Mesenteric fat pad (tissue), 1 donor: ENCODE results near the gene NYAP2. TPM values are rescaled to one million over a fixed set of nuclear protein-coding genes. Genes with fewer than 3 reads are reported as not detected.

Source experiments
- DNase-seq: peaks from one replicate; pipeline ENCODE4 v3.0.0-alpha.2; 2020; ENCODE audit warnings: low spot score
- long read RNA-seq: library from polyadenylated mRNA; unstranded; transcript quantifications from one replicate; pipeline ENCODE4 v2.0.0, GENCODE V29; 2020
- total RNA-seq: library from RNA; stranded (reverse); fragmentation: NEBNext Ultra II Directional; extraction: Animal tissue kit (Norgen Biotek cat#: 25700); gene quantifications from one replicate; pipeline ENCODE4 v1.2.1, GENCODE V29; 2021
- donor health status: DM: yes; HTN: yes; CAD: no.

The NYAP2 gene
- total RNA-seq = not detected
- long read RNA-seq = 0 reads

- DNase-seq = no peak
Measured at GRCh38 chr2:225399504-225399903, at the start of gene NYAP2. Gene NYAP2 (plus strand): TSS chr2:225399710. CDS start chr2:225408881, 9,171 bp downstream.

DNA sequence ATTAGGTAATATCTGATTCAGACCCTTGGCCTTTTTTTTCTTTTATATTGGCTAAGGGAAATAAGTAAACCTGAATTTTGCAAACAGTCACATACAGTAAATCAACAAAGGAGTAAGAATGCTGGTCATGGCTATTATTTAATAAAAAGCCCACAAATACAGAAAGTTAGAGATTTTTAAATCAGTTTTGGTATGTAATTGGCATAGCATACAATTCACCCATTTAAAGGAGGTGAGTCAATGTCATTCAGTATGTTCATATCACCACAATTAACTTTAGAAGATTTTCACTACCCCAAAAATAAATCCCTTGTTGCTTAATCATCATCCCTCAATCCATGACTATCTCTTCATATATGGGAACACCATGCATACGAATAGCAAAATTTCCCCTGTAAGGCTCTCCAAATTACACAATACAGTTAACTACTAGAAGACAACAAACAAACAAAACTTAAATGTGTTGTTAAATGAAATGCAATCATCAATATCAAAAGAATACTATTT is 45.9 kb upstream of the NYAP2 start:
- no peak for DNase-seq

DNA sequence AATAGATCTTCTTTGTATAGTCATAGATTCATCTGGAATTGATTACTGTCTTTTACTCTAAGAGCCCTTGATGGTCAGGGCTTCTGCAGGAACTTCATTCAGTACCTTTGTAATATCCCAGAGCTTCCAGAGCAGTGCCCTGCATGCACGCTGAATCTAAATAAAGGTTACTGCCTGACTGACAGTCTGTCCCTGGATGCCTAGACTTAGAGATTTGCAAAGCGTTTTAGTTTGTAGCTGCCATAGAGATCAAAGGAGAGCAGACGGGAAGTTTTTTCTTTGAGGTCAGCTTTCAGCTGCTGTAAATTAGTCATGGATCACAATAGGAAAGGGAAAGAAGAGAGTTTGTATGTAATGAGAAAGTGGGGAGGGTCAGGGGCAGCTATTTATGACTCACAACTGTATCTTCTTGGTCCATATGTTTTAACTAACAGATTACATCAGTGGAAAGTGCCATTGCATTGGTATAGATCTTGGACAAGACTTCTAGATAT is 45.2 kb upstream of the NYAP2 start:
- DNase-seq = no peak

- DNase-seq = no peak
Measured at GRCh38 chr2:225355788-225356187, 43.7 kb upstream of the NYAP2 start.

DNA sequence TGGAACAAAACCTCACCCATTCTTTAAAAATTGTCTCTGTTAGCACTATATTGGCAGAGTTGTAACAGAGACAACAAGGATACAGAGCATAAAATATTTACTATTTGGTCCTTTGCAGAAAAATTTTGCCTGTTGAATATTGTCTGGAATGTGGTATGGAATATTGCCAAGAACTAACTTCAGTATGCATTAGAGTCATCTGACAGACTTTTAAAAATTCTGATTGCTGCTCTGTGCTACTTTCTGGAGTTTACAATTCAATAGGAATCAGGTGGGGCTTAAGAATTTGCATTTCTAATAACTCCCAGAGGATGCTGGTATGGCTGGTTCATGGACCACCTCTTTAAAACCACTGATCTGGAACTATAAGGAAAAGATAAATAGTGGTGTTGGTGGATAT is 32.8 kb upstream of the NYAP2 start:
- DNase-seq = no peak

- no peak for DNase-seq
Measured at GRCh38 chr2:225367482-225367881, 32.0 kb upstream of the NYAP2 start.

DNA sequence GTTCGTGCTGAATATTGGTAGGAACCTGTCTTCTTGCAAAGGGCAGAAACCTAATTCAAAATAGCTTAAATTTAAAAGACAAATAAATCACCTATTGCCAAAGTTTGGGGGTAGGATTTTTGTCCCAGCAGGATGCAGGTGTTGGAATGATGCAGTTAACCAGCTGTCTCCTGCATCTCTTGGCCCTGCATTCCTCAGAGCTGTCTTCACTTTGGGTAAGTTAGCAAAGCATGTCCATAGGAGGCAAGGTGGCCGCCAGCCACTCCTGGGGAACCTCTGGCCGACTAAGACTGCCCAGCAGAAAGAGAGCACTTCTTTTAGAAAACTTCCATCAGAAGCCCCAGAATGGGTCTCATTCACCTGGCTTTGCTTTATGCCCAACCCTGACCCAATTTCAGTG is 20.5 kb upstream of the NYAP2 start:
- DNase-seq = no peak

DNA sequence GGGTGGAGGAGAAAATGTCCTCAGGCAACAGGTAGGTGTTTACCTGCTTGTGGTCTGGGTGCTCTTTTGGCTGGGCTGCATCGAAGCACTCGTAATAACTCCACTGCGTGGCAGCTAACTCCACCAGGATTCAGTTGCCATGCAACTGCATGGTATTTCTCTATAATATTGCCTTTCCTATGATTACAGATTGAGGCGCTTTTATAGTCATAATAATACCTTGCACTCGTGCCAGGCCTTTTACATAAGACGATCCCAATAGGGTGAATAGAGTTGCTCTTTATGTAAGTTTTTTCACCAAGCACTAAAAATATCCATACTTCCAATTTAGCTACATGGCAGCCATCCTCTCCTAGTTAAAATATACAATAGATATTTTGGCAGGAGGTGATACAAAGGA is 19.7 kb upstream of the NYAP2 start:
- DNase-seq = no peak

- DNase-seq = no peak
Measured at GRCh38 chr2:225381609-225382008, 17.9 kb upstream of the NYAP2 start.

GRCh38 chr2:225398372-225398771 is 1.1 kb upstream of the NYAP2 start:
- no peak for DNase-seq

- DNase-seq = no peak
Measured at GRCh38 chr2:225400060-225400511, 576 bp downstream of the NYAP2 start.

DNA sequence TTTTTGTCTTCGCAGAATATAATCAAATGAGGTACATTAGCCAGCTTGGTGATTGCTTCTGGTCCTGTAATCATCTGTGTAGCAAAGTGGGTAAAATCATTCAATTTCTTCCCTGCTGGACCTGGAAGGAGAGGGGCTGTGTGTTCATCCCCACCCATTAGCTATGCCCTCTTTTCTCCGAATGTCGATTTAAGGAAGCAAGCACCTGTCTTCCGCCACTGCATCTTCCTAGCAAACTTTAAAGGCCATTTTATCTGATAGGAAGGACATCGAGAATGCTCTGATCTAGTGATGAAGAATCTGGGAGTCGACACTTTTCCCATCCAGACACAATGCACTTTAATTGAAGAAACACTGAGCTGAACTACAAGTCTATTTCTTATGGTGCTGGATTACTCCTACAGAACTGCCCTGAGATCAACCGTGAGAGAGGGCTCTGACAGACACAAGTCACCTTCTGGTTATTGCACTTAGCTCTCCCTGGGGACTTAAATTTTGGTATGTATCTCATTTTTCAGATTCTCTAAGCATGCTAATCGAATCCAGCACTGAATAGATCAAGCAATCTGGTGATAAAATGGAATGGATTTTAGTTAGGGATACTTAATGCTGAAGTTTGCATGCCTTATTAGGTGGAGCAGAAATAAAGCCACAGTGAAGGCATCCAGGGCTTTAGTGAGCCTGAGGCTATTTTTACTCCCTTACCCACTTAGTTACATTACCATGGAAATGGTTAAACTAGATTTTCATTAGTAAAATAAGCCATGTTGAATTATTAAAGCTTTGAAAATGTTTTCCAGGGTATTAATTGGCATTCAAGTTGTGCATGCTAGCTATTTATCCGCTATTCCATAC is 1.3 kb downstream of the NYAP2 start:
- no peak for DNase-seq

DNA sequence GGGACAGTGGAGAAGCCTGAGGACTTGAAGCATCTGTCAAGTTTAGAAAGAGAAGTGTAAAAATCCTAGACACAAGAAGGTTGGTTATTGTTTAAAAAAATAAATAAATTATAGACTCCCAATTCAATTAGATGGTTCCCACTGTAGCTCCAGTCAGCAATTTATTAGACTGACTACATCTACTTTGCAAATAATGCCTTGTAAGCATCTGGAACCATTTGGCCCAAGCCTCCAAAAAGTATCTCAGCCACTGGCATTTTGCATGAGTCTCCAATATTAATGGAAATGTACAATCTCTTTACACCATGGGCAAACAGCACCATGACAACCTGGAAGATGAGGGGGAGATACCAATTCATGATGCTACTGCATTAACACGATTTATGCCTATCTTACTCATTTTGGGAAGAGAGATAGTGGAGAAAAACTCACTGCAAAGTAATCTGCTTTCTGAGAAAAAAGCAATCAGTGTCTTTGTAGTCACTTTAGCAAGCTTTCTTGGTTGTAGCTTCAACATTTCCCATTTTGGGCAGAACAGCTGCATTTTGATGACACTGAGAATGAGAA is 2.8 kb downstream of the NYAP2 start:
- DNase-seq = no peak

GRCh38 chr2:225411452-225411851 is 11.9 kb downstream of the NYAP2 start:
- no peak for DNase-seq

DNA sequence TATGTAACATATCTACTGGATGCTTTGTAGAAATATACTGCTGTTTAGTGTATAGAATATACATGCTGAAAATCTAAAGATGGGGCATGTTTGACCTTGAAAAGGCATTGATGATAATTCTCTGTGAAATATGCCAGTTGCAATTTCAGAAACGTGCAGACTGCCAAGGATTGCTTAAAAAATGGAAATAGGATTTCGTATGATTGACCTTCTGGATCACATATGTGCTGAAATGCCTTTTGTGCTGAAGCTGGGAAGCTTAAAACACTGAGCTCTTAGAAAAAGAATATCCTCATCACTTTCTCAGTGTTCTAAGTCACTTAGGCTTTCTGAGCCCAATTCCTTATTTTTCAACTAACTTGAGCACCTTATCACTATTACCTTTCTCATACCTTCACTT is 14.3 kb downstream of the NYAP2 start:
- no peak for DNase-seq

DNA sequence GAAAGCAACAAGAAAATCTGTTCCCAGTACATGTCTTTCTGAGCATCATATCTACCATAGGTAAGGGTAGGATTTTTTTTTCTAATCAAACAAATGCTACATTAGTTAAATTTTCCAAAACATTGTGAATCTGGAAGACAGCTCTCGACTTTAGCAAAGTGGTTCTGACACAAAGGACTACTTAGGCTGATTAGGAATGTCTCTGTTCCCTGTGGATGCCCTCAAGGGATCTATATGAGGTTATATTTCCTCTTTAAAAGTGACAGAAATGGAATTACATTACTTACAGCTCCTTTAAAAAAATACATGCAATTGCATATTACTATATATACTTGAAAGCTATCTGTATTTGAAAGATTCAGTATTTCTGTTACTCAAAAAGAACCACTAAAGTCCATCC is 15.4 kb downstream of the NYAP2 start:
- no peak for DNase-seq

- DNase-seq = no peak
Measured at GRCh38 chr2:225415341-225415740, 15.8 kb downstream of the NYAP2 start.

DNA sequence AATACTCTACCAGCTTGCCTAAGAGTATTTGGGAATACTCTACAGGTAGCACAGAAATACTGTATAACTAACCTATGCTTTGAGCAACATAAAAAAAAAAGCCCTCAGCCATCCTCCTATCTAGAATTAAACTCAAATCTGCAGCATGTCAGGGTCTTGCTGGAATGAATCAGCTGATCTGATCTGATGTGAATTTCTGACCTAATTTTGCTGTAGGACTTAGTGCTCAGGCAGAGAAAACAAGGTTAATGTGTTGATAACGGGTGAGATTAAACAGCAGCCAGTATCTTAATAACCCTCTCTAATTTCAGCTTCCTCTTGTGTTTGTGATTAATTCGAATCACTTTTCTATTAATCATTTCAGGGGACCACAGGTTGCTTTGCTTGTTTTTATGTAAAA is 16.3 kb downstream of the NYAP2 start:
- no peak for DNase-seq

DNA sequence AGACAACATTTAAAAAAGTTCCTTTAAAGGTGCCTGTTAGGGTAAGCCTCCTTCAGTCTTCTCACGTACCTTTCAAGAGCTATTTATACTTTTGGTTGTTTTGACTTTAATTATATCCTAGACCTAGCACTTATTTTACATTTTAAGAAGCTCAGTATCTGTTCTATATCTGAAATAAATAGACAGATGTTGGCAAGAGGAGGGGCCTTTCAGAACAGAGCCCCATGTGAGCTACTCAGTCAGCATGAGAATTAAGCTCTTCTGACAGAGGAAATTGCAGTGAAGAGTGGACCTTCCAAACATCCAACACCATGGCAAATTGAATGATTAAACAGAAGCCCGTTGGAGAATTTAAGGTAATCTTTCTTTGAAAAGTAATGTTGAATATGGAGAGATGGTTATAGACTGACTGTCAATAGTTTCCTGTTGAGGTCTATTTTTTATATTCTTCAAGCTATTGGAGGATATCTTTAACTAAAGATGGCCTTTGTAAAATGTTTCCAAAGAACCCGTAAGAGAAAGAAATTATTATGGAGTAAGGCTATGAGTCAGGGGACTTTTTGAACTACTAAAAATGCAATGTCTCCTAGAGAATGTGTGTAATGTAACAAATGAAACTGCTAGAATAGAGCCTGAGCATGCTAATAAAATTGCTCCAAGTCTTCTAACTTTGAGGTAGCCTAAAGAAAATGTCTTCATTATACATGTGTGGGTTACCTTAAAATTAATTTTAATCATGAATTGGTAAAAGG is 17.3 kb downstream of the NYAP2 start:
- no peak for DNase-seq

- no peak for DNase-seq
Measured at GRCh38 chr2:225419033-225419432, 19.5 kb downstream of the NYAP2 start.

DNA sequence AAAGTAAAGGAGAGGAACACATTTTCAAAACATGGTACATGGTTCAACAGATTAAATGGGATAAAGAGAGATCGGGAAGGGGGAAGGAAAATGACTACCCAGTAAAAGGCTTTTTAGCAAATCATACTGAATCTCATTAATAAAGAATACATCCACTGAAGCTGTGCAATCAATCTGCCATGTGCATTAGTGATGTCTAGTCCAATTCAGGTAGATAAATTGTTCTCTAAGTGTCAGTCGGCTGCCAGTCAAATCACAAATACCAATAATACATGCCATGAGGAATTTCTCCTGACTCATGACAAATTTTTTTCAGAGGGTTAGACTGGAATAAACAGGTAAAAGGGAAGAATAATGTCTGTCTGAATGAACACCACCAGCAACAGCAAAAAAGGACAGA is 22.6 kb downstream of the NYAP2 start:
- DNase-seq = no peak

- DNase-seq = no peak
Measured at GRCh38 chr2:225425284-225425683, 25.8 kb downstream of the NYAP2 start.
